Effector memory CD4-positive, alpha-beta T cell (primary cell): ENCODE results near the gene FMN1.

Experiments
- DNase-seq, 3 donors: peaks; one replicate each; pipeline ENCODE4 v3.0.0-alpha.2; 2020
- H3K27ac ChIP-seq: 2 replicates; pipeline ENCODE4 v1.7.0; 2013; ENCODE audit warnings: mild to moderate bottlenecking, low read length, moderate library complexity; ENCODE audit not compliant: insufficient read depth, poor library complexity, severe bottlenecking
- H3K27me3 ChIP-seq: replicated peaks from 2 replicates; pipeline ENCODE4 v1.7.0; 2013; ENCODE audit warnings: mild to moderate bottlenecking, low read length; ENCODE audit not compliant: insufficient read depth, control insufficient read depth, poor library complexity, severe bottlenecking
- H3K36me3 ChIP-seq: 2 replicates; pipeline ENCODE4 v1.7.0; 2013; ENCODE audit warnings: mild to moderate bottlenecking, low read length, moderate library complexity; ENCODE audit not compliant: control insufficient read depth, insufficient read depth
- H3K4me1 ChIP-seq: 2 replicates; pipeline ENCODE4 v1.7.0; 2013; ENCODE audit warnings: low read length, mild to moderate bottlenecking; ENCODE audit not compliant: control insufficient read depth, insufficient read depth, poor library complexity, severe bottlenecking
- H3K4me3 ChIP-seq: 2 replicates; pipeline ENCODE4 v1.7.0; 2013; ENCODE audit warnings: low read length, low read depth, mild to moderate bottlenecking; ENCODE audit not compliant: insufficient read depth, poor library complexity, severe bottlenecking
- H3K9me3 ChIP-seq: 2 replicates; pipeline ENCODE4 v1.7.0; 2013; ENCODE audit warnings: mild to moderate bottlenecking, low read length, moderate library complexity; ENCODE audit not compliant: control insufficient read depth

FMN1 gene

GRCh38 chr15:32826685-32827084, 367.8 kb downstream of the FMN1 start:
- Histone ChIP-seq H3K4me3 (no peak overlapping the region), H3K9me3 (no peaks in the 10 kb centered on the region)

GRCh38 chr15:32825219-32825618, 369.3 kb downstream of the FMN1 start:
- Histone ChIP-seq H3K27me3 (no peaks in the 10 kb centered on the region), H3K27ac (no peak overlapping the region), H3K4me1 (no peaks in the 10 kb centered on the region), H3K36me3 (no peaks in the 10 kb centered on the region), H3K9me3 (no peaks in the 10 kb centered on the region), H3K4me3 (no peak overlapping the region)
- no peak for DNase-seq

More at GRCh38 chr15:32826685-32827084, 367.8 kb downstream of the FMN1 start:
- no peak for DNase-seq
- no peak overlapping the region for H3K27ac ChIP-seq
- H3K27me3 ChIP-seq: no peaks in the 10 kb centered on the region
- H3K36me3 ChIP-seq: no peaks in the 10 kb centered on the region
- H3K4me1 ChIP-seq: no peaks in the 10 kb centered on the region

- Histone ChIP-seq H3K4me3 (no peak overlapping the region), H3K9me3 (no peaks in the 10 kb centered on the region), H3K27ac (no peak overlapping the region), H3K27me3 (no peaks in the 10 kb centered on the region), H3K36me3 (no peaks in the 10 kb centered on the region), H3K4me1 (no peaks in the 10 kb centered on the region)
- no peak for DNase-seq
Observed at GRCh38 chr15:32824777-32825176, 369.7 kb downstream of the FMN1 start.

- Histone ChIP-seq H3K9me3 (no peaks in the 10 kb centered on the region), H3K36me3 (no peaks in the 10 kb centered on the region), H3K27me3 (no peaks in the 10 kb centered on the region), H3K27ac (no peak overlapping the region), H3K4me1 (no peaks in the 10 kb centered on the region), H3K4me3 (no peak overlapping the region)
- DNase-seq: no peak
Observed at GRCh38 chr15:32823750-32824149, 370.8 kb downstream of the FMN1 start.

- H3K4me1 ChIP-seq: no peaks in the 10 kb centered on the region
- no peaks in the 10 kb centered on the region for H3K36me3 ChIP-seq
- H3K4me3 ChIP-seq: no peak overlapping the region
- no peak overlapping the region for H3K27ac ChIP-seq
- H3K27me3 ChIP-seq: no peaks in the 10 kb centered on the region
- H3K9me3 ChIP-seq: no peaks in the 10 kb centered on the region
- DNase-seq: no peak
Observed at GRCh38 chr15:32822739-32823138, 371.8 kb downstream of the FMN1 start.

- Histone ChIP-seq H3K36me3 (no peaks in the 10 kb centered on the region), H3K9me3 (no peaks in the 10 kb centered on the region), H3K4me3 (no peak overlapping the region), H3K27me3 (peaks cover 4% of the 10 kb centered on the region), H3K27ac (no peak overlapping the region), H3K4me1 (no peaks in the 10 kb centered on the region)
- DNase-seq: no peak
Observed at GRCh38 chr15:32819448-32819847, 375.1 kb downstream of the FMN1 start.

GRCh38 chr15:32818758-32819447, 375.6 kb downstream of the FMN1 start:
- Histone ChIP-seq H3K36me3 (no peaks in the 10 kb centered on the region), H3K4me1 (no peaks in the 10 kb centered on the region), H3K4me3 (no peak overlapping the region), H3K27me3 (peaks cover 4% of the 10 kb centered on the region), H3K9me3 (no peaks in the 10 kb centered on the region), H3K27ac (no peak overlapping the region)
- no peak for DNase-seq

- Histone ChIP-seq H3K4me1 (no peaks in the 10 kb centered on the region), H3K36me3 (no peaks in the 10 kb centered on the region), H3K9me3 (no peaks in the 10 kb centered on the region), H3K4me3 (no peak overlapping the region), H3K27ac (no peak overlapping the region), H3K27me3 (peaks cover 4% of the 10 kb centered on the region)
- no peak for DNase-seq
Observed at GRCh38 chr15:32817577-32817976, 376.9 kb downstream of the FMN1 start.

GRCh38 chr15:32807331-32807730, 387.2 kb downstream of the FMN1 start:
- DNase-seq: no peak
- Histone ChIP-seq H3K36me3 (no peaks in the 10 kb centered on the region), H3K27me3 (no peaks in the 10 kb centered on the region), H3K4me3 (no peak overlapping the region), H3K4me1 (no peaks in the 10 kb centered on the region), H3K9me3 (no peaks in the 10 kb centered on the region), H3K27ac (no peak overlapping the region)

- H3K36me3 ChIP-seq: no peaks in the 10 kb centered on the region
- no peaks in the 10 kb centered on the region for H3K9me3 ChIP-seq
- no peaks in the 10 kb centered on the region for H3K27me3 ChIP-seq
- no peak for DNase-seq
- no peak overlapping the region for H3K27ac ChIP-seq
- H3K4me1 ChIP-seq: no peaks in the 10 kb centered on the region
- no peak overlapping the region for H3K4me3 ChIP-seq
Observed at GRCh38 chr15:32803631-32804030, 390.9 kb downstream of the FMN1 start.
